Ramos (cell line): Measurements from ENCODE around the gene UVRAG.

ENCODE experiments used
- in situ Hi-C: fragments of 300-500 bp; cut with MboI; formaldehyde crosslinking; loops from one replicate; pipeline ENCODE4 v1.14.3; 2022; ENCODE audit warnings: low sequenced_read_pairs; ENCODE audit not compliant: unreplicated experiment

The UVRAG gene

DNA sequence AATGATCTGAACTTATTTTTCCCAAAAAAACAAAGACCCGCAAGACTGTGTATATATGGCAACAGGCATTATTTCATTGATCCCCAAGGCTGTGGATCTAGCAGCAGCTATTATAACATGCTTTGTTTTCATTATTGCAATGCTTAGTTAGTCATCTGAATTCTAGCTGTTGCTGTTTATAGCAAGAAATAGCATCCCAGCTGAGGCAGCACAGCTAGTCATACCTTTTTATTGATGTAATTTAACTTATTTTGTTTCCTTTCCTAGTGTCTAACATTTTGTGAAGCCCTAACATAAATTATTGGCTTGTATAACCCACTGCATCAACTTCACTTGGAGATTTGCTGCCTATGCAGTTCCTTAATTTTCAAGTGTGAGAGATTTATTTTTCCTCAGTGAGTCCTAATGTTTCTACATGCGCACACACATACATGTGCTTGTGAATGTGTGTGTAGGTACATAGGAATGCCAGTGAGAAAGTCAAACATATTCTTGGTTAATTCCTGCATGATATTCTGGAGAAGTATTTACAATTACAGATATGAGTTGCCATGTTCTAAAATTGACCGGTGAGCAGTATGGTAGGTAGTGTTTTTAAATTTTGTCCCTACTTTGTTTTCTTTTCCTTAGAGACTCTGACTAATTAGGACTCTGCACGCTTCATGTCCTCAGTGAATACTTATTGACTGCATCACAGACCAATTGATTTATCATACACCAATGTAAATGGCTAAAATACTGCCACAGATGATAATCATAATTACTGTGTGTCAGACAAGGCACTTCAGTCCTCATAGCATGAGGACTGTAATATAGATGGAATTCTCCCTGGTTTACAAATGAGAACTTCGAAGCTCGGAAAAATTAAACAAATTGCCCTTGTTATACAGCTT, 272.0 kb downstream of the UVRAG start:
- in situ Hi-C loops, result no loop called here

DNA sequence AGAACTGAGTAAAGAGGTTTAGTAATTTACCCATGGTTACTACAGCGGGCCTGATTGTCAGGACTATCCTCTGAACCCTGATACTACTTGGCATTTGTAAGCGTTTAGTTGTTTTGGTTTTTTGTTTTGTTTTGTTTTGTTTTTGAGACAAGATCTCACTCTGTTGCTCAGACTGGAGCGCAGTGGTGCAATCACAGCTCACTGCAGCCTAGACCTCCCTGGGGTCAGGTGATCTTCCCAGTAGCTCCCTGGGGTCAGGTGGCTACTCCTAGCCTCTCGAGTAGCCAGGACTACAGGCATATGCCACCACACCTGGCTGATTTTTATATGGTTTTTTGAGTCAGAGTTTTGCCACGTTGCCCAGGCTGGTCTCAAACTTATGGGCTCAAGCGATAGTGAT, 272.7 kb downstream of the UVRAG start:
- in situ Hi-C loops, result no loop called here

DNA sequence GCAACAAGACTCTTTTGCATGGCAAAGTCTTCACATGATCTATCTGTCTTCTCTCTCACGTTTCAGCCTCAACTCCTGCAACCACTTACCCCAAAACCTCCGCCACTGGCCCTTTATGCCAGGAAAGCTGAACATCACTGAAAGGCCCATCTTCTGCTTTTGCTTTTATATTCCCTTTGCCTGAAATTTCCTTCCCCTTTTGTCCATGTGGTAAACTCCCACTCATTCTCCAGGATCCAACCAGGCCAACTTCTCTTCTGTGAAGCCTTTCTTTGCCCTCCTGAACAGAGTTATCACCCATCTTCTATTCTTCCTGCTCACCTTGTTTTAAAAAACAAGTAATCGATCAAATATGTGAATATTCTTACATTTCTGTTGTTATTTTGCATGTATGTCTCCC, 273.5 kb downstream of the UVRAG start:
- in situ Hi-C loops, result no loop called here

DNA sequence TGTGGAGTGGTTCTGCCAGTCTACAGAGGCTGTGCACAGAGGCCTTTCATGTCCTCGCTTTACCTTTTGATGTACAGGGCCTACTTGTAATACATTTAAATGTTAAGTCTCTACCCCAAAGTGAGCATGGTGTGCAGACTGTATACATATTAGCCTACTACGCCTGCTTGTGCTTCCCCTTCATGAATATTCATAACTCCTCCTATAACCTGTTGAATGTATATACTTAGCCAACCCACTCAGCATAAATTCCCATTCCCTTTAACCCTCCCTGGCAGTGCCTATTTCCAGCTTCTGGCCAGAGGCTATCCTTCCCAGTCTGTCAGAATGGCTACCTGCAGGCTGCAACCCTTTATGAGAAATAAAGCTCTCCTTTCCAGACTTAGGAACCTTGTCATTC, 275.2 kb downstream of the UVRAG start:
- in situ Hi-C loops, result no loop called here

DNA sequence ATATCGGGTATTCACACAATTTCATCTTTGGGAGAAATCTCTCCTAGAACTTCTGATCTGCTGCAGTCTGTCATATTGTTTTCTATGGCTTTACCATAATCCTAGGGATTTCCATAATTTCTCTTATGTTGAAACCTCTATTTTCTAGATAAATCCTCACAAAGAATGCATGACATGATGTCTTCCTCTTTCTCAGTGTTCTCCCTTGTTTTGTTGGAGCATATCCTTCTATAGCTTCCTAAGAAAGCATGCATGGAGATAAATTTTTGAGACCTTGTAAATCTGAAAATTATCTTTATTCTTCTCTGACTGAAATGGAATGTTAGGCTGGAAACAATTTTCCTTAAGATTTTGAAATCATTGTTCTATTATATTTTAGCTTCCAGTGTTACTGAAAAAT, 275.8 kb downstream of the UVRAG start:
- in situ Hi-C loops, result no loop called here

DNA sequence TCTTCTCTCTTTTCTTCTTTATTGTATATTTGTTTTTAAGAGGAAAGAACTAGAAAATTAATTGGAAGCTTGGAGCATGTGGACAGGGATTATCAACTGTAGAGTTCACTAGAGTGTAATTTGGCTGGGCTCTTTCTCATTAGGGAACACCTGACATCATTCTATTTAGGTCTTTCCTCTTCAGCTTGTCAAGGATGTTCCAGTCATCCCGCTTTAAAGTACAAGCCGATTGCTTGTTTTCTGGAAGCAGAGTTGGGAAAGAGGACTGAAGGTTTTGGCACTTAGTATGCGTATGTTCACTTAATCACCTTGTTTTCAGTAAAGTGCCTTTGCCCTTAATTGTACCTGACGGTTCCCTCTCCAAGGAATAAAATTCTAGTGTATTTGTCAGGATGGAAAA, 279.7 kb downstream of the UVRAG start:
- in situ Hi-C loops, result no loop called here

DNA sequence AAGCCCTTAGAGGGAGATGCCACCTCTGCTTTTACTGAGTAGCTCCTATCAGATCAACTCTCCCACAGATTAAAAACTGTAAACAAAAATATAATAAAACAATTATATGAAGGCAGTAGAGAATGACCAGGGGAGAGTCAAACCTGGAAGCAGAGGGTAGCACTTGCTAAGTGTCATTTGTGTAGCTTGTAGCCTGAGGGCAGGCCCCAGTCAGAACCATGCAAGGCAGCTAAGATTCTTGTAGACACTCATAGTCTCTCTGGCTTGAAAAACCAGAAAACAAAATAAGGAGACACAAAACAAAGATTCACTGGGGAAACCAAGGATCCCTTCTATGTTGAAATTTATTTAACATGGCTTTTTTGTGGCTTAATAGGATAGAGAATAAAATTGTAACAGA, 280.9 kb downstream of the UVRAG start:
- in situ Hi-C loops, result no loop called here

DNA sequence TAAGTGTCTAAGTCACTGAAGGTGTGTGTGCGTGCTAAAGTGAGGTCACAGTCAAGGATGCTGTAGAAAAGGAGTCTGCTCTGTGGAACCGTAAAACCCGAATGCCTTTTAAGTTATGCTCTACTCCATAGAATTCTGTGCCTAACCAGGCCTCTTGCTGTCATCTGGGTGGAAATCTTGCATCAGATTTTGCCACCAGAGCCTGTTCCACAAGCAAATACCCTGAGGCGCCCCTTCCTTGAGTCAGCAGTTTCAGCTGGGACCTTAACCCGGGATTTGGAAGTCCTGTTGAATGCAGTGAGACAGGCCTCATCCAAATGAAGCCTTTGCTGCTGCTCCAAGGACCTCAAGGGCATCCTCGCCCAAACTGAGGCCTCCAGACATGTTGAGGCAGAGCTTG, 281.5 kb downstream of the UVRAG start:
- in situ Hi-C loops, result no loop called here

DNA sequence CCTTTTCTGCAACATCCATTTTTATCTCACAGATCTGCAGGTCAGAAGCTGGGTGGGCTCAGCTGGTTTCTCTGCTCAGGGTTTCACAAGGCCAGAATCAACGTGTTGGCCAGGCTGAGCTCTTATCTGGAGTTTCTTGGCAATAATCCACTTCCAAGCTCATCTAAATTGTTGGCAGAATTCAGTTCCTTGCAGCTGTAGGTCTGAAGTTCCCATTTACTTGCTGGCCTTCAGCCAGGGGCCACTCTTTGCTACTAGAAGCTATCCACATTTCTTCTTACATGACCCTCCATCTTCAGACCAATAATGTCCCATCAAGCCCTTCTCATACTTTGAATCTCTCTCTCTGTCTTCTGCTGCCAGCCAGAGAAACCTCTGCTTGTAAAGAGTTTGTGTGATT, 287.8 kb downstream of the UVRAG start:
- in situ Hi-C loops, result no loop called here

DNA sequence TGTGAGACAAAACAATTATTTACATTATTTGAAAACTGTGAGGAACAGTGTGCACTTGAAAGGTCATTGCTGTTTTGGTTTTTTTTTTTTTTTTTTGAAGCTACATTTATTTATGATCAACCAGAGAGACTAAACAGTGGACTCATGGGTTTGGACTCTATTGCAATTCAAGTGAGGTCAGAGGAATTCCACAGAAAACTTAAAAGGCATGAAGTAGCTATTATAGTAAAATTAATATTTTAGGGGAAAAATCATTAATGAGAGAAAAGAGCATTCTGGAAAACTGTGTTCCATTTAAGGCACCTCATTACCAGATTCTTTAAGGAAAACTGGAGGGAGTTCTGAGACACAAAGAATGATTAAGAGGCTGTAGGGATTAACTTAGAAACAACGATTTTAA, 288.4 kb downstream of the UVRAG start:
- in situ Hi-C loops, result no loop called here

DNA sequence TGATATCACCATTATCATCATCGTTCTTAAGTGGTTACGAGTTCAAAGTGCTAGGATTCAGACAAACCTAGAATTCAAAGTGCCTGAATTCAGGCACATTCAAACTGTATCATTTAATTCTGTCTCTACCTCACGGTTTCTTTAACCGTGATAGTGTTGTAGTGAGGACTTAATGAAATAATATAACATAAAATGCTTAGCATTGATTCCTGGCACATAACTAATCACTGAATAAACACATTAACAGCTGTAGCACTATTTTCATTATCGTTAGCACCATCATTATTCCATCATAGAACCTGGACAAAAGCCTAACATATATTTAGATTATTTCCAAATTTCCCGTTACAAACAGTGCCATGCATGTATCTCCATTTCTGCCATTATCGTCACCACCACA, 289.3 kb downstream of the UVRAG start:
- in situ Hi-C loops, result no loop called here

DNA sequence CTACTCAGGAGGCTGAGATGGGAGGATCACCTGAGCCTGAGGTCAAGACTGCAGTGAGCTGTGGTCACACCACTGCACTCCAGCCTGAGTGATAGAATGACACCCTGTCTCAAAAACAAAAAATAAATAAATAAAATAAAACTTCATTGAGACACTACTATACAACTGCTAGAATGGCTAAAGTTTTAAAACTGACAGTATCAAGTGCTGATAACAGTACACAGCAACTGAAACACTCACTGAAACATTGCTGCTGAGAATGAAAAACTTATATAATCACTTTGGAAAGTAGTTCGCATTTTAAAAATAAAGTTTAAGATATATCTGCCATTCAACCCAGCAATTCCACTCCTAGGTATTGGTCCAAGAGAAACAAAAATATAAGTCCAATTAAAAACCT, 290.6 kb downstream of the UVRAG start:
- in situ Hi-C loops, result no loop called here

DNA sequence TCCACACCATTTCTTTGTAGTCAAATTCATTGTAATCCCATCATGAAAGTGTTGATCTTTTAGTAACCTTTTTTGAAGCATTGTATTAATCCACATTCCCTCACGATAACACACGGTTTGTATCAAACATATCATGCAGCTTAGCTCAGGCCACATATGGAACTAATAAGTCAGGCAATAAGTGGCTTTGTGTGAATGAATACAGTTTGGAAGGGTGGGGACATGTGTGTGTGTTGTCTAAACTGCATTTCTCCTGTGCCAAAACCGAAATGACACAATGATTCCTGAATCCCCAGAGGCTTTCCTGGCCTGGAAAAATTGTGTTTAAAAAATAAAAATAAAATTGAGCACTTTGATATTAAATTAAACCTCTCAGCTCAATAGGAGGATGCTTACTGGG, 293.0 kb downstream of the UVRAG start:
- in situ Hi-C loops, result no loop called here

DNA sequence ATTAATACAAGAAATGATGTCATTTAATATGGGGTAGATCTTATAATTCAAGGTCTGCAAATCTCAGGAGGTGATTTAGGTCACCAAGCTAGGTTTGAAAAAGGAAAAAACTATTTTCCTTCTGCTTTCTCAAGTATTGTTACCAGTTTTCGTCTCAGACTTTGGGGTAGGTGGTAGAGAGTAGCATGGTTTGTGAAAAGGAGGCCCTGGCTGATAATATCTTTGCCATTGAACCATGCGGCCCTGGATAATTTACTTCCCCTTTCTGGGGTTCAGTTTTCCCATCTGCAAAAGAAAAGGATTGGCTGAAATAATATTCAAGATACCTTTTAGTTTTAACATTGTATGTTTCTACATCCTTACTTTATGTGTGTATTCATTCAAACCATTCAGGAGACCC, 299.2 kb downstream of the UVRAG start:
- in situ Hi-C loops, result no loop called here

DNA sequence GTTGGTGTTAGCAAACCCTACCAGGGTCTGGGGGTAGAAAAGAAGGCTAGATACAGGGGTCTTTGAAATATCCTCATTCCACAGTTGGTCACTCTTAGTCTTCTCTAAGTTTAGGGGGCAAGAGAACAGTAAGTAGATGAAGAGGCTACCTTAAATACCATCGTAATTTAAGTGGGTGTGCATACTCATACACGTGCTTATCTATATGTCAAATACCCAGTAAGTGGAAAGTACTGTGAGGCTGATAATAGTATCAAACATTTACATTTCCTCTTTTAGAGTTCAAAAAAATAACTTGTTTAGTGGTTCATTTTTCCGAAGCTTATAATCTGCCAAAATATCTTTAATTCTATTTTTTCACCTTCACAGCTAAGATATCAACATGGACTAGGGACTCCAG, 300.5 kb downstream of the UVRAG start:
- in situ Hi-C loops, result no loop called here

DNA sequence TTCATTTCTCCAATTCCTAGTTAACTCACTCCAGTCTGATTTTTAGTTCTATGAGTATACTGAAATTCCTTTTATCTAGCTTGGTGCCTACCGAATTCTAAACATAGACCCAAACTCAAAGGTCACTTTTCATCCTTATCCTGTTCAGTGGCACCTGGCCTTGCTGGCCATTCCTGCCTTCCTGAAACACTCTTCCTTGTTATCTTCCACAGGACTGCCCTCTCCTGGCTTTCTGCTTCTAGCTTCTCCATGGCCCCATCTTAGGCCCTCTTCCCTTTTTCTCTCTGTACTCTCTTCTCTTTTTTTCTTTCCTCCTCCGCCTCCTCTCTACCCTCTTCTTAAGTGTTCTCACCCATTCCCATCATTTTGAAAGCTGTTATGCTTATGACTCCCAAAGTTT, 304.0 kb downstream of the UVRAG start:
- in situ Hi-C loops, result no loop called here

DNA sequence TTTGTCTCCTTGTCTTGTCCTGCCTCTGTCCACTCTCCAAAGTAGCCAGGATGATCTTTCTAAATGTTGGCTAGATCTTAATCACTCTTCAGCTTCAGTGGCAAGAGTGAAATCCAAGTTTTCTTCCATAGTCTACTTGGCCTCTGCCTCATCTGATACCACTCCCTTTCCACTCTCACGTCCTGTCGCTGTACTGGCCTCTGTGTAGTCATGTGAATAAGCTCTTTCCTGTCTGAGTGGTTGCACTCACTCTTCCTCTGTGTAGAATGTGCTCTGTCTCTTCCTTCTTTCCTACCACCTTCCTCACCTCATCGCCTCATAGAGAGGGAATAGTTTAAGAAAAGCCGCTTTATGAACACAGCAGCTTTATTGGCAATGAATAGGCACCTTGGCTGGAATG, 304.8 kb downstream of the UVRAG start:
- in situ Hi-C loops, result no loop called here

DNA sequence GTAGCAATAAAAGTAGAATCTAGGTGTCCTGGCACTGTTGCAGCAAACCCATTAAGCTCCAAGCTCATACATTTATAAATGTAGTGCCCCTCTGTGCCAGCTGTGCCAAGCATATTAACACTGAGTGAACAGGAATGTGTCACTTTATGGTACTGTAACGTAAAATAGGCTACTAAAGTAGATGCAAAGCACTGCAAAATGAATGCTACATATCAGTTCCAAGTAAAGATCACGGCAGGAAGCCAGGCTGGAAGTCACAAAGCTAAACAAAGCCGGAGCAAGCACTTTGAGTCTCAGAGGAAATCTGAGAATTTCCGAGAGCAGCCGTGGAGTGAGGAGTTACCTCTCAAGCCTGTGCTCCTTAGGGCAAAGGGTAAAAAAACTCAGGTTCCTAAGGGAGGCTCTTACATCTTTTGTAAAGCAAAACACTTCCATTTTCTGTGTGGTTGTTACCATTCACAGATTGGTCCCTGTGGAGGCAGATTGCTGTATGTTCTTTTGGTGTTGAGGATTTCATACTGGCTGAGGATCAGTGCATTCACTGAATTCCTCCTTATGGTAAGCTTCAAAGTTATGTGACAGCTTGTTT, 305.6 kb downstream of the UVRAG start:
- in situ Hi-C loops, result no loop called here

DNA sequence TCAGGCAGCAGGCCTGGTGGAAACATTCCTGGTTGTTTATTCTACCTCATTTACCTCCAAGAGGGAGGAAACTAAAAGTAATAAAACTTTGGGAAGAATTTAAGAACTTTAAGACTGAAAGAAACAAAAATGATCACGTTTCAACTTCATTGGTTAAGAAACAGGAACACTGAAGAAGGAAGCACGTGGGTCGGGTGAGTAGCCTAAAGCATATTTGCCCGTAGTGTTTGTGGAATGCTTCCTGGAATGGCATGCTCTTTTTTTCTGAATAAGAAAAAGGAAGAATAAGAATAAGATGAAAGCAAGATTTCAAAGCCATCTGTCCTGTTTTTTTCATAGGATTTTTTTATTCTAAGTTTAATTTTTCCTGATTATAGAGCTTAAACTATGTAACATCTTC, 308.2 kb downstream of the UVRAG start:
- in situ Hi-C loops, result no loop called here

DNA sequence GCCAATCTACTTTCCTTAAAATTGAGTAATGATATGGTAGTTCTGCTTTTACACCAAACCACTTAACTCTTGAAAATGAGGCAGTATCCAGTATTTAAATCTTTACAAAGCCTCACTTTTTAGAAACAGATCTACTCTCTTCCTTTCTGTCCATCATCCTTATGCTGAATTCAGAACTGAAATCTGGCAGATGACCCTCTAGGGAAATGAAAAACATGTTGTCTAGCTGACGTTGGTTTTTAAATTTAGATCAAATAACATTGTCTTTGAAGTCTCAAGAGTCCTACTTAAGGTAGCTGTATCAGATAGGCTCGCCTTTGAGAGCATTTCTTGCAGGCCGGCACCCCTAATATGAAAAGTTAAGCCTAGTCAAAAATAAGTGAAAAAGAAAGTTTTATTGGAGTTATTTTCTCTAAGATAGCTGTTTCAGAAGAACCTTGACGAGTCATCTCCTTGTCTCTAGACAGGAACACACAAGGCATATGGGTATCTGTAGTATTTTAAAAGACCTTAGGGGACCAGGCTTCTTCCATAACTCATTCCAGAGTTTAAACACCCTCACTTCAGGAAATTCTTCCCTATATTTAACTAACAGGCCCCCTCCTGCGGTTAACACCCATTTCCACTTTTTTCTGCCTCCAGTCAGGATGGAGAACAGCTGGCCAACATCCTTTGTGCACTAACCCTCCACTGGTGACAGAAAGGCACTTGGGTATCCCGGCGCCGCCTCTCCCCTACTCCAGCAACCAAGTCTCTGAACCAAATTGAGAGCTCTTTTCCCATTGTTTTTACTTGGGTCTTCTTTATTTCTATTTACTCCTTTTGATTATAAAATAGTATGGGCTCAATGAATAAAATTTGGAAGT, 310.1 kb downstream of the UVRAG start:
- in situ Hi-C loops, result no loop called here

DNA sequence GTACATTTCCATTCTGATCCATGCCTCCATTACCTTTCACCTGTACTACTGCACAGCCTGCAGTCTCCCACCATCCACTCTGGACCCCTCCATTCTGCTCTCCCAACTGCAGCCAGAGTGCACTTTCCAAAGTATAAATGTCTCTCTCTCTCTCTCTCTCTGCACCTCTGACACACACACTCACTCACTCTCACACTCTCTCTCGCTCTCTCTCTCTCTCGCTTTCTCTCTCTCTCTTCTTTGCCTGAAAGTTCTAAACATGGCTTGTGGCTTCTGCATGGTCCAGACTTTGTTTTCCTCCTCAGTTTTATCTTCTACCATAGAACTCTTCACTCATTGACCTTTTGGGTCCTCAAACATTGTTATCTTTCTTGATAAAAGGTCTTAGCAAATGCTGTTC, 314.7 kb downstream of the UVRAG start:
- in situ Hi-C loops, result no loop called here
